HG03460 (cell line): Measurements from ENCODE around the gene RERG.

ENCODE experiments used
- ATAC-seq: cut with Tn5 transposase; IDR thresholded peaks from one replicate; pipeline ENCODE4 v1.9.1; 2021; ENCODE audit not compliant: unreplicated experiment

RERG gene

DNA sequence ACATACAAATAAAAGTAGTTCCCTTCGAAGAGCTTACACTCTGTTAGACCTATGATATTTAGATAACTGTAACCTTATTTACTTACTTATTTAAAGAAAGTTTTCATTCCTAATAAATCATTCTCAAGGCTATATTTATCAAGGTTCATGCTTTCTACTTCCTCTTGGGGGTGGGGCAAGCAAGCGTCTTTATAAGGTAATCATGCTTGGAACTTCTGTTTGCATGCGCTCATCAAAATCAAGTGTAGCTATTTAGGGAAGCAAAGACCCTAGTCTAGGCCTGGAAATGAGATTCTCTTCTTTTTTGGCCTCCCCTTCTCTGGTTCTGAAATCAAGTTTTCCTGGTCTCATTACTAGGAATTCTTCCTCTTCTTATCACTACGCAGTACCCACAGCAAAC is 766 bp downstream of the RERG start:
- ATAC-seq, result no peak

DNA sequence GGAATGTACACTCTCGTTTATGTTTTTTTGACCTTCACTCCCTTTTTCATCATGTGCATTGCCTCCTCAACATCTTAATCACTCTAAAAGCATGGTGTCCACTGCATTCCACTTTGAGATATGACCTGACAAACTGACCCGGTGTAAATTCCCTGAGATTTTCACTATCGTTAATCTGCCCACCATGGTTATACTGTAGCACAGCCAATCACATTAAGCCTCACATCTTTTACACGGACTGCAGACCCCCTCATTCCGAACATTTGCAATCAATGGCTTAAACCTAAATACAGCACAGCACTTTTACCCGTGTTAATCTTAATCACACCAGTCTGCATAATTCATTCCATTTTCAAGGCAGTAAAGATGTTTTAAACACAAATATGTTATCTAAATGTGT is 2.4 kb downstream of the RERG start:
- no peak for ATAC-seq

DNA sequence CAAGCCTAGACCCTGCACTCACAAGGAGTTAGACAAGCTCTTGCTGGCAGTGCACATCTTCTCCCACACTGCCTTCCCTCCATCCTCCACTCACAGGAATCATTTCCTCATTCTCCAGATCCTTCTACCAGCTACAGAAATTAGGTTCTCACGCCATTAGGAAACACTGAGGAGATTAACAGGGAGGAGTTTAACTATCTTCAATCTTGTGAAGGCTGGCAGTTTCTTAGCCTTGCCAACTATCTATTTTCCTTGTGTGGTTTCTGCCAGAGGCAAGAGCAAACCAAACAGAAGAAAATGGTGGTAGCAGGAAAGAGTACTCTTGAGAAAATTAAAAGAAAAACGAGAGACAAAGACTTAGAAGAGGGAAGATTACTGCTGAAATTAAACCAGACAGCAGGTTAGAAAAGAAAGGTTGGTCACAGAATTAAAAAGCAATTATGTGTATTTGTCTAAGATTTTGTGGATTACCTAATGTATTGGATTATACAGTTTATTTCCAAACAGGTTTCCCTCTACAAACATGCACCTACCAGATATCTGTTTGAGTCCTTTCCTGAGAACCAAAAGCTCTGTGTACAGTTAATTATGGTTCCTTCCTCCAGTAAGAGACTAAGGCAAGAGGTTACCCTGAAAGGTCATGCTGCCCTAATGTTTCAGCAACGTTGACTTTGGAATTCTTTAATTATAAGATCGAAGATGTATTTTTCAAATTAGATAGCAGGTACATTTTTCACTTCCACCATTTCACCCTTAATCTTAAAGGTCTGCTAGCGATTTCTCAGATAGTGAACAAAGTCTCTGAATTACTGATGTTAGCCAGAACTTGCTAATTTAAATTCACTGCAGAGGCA is 5.0 kb downstream of the RERG start:
- ATAC-seq, result no peak

DNA sequence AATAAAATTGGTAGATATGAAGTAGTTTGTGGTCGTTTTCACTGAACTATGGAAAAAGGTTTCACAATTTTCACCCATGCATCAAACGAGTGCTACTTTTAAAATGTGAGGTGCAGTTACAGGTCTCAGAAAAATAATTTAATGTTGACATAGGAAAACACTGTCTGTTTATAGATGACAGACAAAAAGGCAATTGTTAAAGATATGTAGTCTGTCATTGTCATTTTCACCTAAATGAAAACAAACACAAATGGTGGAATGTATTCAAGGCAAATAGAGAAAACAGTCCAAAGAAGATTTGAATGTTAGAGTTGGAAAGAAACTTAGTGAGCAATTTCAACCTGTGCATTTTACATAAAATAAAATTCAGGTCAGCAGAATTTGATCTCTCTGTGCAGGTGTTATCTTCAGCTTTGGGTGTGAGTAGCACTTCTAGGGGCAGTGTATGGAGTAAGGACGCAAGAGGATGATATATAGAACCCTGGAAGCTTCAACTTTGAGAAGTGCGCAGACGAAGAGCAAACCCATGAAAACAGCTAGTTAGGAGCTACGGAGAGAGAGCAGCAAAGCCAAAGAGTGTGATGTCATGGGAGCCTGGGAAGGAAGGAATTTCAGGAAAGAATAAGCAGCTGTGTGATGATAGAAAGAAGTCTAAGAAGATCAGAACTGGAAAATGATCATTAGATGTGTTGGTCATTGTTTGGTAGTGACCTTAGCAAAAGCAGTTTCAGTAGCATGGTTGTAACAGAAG is 6.2 kb downstream of the RERG start:
- ATAC-seq, result no peak

DNA sequence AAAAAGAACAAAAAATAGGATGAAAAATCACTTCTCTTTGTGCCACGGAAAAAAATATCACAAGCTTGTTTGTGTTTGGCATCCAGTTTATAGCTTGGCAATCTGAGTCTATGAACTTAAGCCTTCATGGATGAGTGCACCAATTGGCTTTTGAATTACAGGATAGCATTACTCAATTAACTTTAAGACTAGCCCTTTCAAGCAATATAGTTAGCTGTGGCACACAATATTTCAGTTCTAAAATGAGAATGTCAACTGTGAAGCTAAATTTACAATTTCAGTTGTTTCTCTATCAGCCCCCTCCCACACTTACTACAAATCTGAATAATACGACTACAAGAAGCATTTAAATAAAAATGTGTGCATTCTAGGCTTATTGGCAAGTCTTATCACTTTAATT is 8.3 kb downstream of the RERG start:
- no peak for ATAC-seq

DNA sequence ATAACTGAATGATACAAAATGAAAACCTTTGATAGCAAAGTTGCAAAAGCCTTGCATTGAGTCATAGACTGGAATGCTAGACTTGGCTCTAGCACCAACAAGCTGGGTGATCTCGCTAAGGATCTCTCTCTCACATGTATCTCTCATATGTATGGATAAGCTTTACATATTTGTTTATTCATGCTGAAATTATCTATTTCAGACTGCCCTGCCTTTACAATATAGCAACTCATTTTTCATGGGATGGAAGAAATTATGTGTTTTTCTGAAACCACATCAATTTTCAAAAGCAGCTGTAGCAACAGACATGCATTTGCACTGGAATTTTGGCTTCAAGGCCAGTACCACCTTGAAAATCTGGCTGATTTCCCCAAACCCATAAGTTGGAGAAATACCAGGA is 11.4 kb downstream of the RERG start:
- no peak for ATAC-seq

DNA sequence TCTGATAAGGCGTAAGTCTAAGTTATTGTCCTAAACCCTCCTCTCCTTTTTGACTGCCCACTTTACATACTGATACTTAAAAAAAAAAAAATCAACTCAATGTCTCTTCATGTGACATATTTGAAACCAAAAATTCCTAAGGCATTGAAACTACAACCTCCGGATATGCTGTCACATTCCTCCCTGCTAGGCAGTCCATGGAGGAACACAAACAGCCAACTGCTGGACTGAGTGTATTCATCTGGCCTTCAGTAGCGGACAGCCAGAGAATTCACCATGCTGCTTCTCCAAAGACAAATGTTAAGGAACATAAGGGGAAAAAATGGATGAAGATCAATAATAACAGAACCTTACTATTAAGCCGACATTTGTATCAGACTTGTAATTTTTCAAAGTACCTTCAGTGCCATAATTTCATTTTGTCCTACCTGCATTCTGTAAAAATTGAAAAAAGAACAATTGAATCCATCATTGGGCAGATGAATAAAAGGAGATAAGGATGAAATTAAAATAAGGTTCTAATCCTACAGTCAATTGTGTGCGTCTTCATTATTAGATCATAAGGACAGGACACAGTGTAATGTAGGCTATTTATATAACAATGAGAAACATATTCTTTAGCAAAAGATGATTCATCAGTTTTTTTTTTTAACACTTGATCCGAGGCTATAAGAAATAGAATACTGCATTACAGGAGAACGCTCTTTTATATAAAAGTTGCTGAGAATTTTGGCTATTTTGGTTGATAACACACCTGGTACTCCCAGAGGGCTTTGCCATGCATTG is 12.2 kb downstream of the RERG start:
- ATAC-seq, result no peak

DNA sequence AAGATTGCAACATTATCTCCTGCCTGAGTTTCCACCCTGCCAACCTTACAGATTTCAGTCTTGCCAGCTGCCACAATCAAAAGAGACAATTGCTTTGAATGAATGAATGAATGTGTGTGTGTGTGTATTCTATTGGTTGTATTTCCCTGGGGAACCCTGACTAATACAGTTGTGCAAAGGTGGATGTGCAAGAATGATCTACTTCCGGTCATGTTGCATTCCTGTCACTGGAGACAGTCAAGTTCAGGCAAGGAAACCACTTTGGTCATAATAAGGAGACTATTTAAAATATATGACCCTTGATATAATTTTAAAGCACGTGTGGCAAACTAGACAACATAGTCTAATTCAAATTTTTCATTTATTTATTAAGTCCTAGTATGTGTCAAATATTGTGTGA is 13.1 kb downstream of the RERG start:
- no peak for ATAC-seq

DNA sequence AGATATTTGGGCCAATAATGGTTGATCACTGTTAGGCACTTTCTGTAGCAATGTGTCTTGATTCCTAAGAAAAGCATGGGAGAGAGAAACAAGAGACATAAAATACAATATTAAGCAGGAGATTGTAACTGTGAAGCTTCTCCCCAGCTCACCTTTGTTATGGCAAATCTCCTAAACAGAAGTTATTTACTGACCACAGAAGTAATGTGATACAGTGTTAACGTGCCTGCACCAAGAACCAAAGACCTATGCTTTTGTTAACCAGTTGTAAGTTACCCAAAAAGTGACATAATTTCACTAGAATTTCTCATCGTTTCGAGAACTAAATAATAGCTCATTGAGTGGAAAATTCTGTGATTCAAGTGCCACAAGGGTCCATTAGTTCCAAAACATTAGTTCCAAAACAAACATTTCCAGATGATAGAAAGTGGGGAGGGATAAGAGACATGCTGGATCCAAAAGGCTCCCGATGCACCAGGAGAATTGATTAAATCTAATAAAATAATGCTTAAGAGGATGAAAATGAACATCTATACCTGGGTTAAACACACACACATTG is 14.3 kb downstream of the RERG start:
- no peak for ATAC-seq

DNA sequence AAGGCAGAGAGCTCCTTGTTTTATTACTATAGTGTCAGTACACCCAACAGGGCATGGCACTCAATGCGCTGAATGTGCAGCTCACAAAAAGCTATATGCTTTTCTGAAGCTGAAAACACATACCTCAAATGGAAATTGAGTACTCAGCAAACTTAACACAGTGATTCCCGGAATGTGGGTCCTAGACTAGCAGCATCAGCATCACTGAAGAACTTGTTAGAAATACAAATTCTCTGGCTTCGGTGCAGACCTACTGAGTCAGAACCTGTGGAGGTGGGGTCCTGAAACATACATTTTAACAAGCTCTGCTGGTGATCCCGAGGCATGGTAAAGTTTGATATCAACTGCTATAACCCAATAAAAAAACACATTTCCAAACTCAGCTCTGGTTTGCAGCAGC is 14.9 kb downstream of the RERG start:
- no peak for ATAC-seq

DNA sequence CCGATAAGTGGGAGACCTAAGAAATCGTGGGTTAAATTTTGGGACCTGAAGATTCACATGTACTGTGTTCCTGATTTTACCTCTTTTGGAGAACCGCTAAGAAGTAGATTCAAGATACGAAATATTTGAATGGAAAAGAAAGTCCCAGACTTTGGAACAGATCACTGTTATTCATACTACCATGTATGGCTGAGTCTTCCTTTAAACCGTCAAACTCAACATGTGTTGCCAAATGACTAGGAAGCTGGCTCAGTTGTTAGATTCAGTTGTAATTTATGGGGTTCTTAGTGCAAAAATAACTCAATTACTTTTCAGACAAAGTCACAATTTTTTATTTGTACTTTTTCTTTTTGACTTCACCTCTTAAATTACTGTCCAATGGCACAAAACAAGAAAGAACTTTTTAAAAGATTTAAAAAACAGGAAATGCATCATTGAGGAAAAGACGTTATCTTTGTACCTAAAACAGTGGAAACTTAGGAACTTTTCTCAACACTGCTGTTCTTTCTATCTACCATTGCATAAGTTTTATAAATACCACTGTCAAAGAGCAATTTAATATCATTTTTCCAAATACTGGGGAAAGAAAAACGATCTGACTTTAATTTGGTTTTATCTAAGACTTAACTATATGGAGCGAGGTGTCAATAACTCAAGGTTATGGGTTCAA is 15.7 kb downstream of the RERG start:
- ATAC-seq, result no peak

DNA sequence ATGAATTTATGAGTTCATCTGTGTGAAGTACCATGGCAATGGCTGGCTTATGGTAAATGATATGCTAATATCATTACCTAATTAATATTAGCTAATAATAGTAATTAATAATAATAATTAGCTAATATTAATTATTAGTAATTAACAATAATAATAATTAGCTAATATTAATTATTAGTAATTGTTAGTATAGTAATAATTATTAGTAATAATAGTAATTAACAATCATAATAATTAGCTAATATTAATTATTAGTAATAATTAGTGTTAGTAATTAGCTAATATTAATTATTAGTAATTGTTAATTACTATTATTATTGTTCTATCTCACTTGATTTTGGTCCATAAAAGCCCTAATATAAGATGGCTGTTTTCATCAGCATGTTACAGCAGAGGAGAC is 19.8 kb downstream of the RERG start:
- ATAC-seq, result no peak

DNA sequence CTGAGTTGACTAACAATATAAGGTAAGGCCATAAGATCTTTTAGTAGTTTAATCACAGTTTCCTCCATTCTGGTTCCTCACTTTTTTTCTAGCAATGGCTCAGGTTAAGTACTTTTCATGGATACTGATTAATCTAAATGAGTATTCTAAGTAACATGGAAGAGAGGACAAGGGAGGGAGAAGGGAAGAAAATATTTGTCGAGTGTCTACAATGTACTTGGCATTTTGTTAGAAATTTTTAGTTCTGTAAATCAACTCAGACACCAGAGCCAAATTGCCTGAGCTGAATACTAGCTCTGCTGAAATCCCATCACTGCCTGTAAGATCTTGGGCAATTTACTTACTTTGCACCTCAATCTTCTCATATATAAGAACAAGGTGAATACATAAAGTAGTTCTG is 20.2 kb downstream of the RERG start:
- ATAC-seq, result no peak

DNA sequence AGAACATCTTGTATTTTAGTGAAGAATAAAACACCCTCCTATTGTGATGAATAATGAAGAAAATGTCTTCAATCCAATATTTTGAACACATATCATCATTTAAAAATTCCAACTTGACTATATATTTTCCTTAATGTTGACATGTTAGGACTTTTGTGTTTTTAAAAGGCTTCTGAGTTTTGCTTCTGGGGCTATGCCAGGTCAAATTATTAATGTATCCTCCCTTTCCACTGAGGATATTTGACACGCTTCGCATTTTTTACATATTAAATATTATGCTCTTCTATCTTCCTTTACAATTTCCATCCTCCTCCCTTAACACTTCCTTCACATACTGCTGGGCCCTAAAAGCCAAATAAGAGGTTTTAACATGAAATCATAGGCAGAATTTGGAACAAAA is 20.6 kb downstream of the RERG start:
- no peak for ATAC-seq

DNA sequence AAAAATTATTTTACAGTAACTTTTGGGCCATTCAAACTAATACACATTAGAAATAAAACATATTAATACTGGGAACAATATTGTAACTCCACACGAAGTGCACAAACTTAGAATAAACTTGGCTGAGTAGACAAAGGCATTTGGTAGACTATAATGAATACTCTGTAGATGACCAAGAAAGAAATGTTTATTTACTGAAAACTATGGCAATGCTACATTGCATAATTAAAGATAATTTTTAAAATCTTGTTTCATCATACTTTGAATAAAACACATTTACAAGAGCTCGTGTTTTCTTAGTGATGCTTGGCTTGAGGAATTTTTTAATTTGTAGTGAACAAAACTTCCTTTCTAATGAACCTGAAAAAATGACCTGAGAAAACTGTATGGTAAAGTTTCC is 21.3 kb downstream of the RERG start:
- ATAC-seq, result no peak

DNA sequence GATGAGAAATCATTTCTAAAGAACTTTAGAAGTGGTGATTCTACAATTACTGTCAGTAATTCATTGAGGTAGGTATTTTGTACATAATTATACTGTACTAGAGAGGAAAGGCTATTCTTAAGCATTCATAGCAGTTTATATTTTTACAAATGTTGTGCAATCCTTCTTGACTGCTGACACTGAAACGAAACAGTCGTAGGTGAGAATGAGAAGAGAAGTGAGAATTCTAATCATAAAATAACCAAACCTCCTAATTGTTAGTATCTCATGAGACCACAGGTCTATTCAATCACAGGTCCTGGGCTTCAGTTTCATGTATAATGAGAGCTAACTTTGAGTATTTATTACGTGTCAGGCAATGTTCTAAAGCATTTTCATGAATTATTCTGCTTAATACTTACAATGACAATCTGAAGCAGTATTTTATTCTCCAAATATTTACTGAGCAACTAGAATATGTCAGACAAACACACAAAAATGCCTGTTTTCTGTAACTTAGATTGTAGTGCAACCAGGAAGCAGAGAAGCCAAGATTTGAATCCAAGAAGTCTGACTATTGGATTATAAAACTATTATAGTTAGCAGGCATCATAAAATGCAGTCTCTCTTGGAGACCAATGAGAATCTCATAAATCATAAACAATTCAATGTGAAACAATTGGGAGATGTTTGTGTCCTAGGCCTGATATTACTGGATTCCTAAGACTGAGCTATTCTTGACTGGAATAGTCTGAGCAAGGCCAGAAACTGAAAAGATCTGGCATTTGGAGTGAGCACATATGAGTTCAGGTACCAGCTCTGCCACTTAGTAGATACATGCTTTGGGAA is 24.3 kb downstream of the RERG start:
- no peak for ATAC-seq

DNA sequence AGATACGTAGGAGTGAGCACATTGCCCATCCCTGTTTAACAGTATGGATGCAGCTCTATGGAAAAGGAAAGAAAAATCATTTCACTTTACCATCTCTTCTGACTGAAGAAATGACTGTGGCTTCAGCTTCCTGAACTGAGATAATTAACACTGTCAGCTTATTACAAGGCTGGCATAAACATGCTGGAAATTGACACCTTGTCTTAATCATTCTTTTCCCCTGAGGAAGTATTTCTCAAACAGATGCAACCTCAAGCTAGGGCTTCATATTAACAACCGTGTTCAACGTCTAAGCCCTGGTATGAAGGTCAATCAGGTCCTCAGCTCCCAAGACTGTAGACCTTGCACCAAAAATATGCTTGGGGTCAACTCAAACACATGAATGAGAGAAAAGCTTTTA is 25.0 kb downstream of the RERG start:
- ATAC-seq, result no peak

DNA sequence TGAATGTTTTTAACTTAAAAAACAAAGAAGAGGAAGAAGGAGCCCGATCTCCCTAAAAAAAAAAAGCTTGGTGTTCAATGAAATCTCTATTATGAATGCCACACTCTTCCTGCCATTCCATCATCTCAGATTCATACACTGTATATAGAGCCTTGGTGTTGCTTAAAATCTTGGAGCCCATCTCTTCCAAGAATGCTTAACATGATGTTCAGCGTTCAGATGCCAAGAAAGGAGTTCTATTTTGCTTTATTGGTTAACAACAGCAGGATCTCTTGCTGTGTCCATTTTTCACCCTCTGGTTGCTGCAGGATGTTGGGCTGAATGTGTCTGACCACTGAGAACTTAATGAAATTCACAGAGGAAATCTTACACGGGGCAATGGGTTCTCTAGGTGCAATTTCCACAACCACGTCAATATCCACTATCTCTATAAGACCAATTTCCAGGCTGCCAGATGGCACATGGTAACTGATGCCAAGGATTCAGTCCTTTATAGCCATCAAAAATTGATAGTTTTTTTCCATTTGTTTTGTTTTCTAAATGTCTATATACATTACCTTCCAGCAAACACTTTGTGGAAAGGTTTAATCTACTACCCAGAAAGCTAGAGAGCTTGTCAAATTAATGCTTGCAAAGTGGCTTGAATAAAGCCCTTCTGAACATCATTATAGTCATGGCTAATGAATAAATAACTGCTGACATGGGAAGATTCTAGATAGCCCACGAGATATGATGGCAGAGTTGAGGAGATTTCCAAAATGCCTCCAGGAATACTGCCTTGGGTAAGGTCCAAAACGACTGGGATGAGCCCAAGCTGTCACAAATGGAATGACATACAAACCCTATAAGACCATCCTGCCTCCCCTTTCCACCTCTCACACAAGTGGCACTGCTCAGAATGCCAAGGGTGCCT is 26.5 kb downstream of the RERG start:
- no peak for ATAC-seq

DNA sequence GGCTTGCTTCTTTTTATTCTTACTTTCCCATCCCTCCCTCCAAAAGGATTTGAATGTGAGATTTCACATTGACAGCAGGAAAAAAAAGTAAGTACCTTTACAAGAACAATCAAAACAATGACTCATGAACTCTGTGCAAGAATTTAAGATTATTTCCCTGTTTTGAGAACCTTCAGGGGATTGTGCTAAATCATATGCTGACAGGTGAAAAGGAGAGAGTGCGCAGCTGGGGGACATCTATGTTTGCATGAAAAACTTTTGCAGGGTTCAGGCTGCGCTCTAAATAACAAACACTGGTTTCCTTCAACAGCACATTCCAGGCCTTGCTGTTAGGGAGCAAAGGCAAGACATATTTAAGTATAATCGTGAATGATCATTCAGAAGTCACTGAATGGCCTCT is 27.3 kb downstream of the RERG start:
- no peak for ATAC-seq
